Epithelial cell of esophagus (primary cell): Measurements from ENCODE around the gene PCDHGA8.
"Not testable (repeated sequence)": the region's sequence is repeated elsewhere in the genome, so short reads cannot be mapped to it uniquely, and the experiment has no call there.

ENCODE experiments used
- DNase-seq: peaks from one replicate; pipeline ENCODE4 v3.0.0; 2010; ENCODE audit warnings: low read depth
- H3K4me3 ChIP-seq: 2 replicates; pipeline ENCODE4 v1.5.1; 2011; ENCODE audit warnings: mild to moderate bottlenecking, low read length, control low read depth
- CTCF ChIP-seq: IDR thresholded peaks from 2 replicates; pipeline ENCODE4 v1.5.1; 2011; ENCODE audit warnings: low read depth, mild to moderate bottlenecking, low read length, control low read depth, inconsistent platforms; ENCODE audit not compliant: insufficient read depth; ENCODE audit errors: missing control alignments

The PCDHGA8 gene

GRCh38 chr5:141392429-141393198 is at the start of gene PCDHGA8:
Gene PCDHGA8, plus strand, starts transcription at chr5:141392633. Its CDS starts 181 bp downstream, at chr5:141392814.
- no peak for TF ChIP-seq CTCF
- no peak within 1 kb of the TSS for H3K4me3 ChIP-seq
- DNase-seq: no peak

- H3K4me3 ChIP-seq: no peak overlapping the region
- DNase-seq: no peak
- TF ChIP-seq CTCF: no peak
These were observed 49.7 kb upstream of the PCDHGA8 start for GRCh38 chr5:141342773-141343172.

- peak; percentile 34 for TF ChIP-seq CTCF
These were observed 49.0 kb upstream of the PCDHGA8 start, which contains the start of gene PCDHGA3 for GRCh38 chr5:141343242-141343952. Gene PCDHGA3, plus strand, starts transcription at chr5:141343829. Its CDS starts 205 bp downstream, at chr5:141344034.

GRCh38 chr5:141343953-141344463 is 48.4 kb upstream of the PCDHGA8 start:
- DNase-seq: no peak
- TF ChIP-seq CTCF: no peak
- peak overlapping the region; percentile 12 for H3K4me3 ChIP-seq

More at GRCh38 chr5:141343242-141343952, 49.0 kb upstream of the PCDHGA8 start, which contains the start of gene PCDHGA3:
- H3K4me3 ChIP-seq: peak within 1 kb of the TSS; percentile 12
- peak; percentile 53 for DNase-seq

- H3K4me3 ChIP-seq: no peak overlapping the region
- no peak for TF ChIP-seq CTCF
- no peak for DNase-seq
These were observed 47.1 kb upstream of the PCDHGA8 start for GRCh38 chr5:141345327-141345726.

- DNase-seq, H3K4me3 ChIP-seq: not testable (repeated sequence)
These were observed 46.4 kb upstream of the PCDHGA8 start for GRCh38 chr5:141346017-141346416.

GRCh38 chr5:141349917-141350619 is 42.4 kb upstream of the PCDHGA8 start, which contains the start of gene PCDHGB1:
Gene PCDHGB1, plus strand, starts transcription at chr5:141350099. Its CDS starts 162 bp downstream, at chr5:141350261.
- DNase-seq: peak; percentile 38
- peak within 1 kb of the TSS; percentile 15 for H3K4me3 ChIP-seq
- TF ChIP-seq CTCF: peak; percentile 42
